Lower leg skin (tissue), 3 donors: ENCODE data around the gene LRFN2.

Source experiments
- POLR2A ChIP-seq, 2 donors: fragments of 450-650 bp; IDR thresholded peaks; one replicate each; pipeline ENCODE4 v1.6.1; 2016 to 2017; ENCODE audit warnings: antibody characterized with exemption in 2 of 2, mild to moderate bottlenecking in 1 of 2, moderate library complexity in 1 of 2
- TF ChIP-seq, protein P1 (sequence below), 3 donors: fragments of 450-650 bp; IDR thresholded peaks; one replicate each; pipeline ENCODE4 v1.5.1; 2016; ENCODE audit warnings: antibody characterized with exemption in 3 of 3, mild to moderate bottlenecking in 3 of 3, moderate library complexity in 2 of 3

DNA sequence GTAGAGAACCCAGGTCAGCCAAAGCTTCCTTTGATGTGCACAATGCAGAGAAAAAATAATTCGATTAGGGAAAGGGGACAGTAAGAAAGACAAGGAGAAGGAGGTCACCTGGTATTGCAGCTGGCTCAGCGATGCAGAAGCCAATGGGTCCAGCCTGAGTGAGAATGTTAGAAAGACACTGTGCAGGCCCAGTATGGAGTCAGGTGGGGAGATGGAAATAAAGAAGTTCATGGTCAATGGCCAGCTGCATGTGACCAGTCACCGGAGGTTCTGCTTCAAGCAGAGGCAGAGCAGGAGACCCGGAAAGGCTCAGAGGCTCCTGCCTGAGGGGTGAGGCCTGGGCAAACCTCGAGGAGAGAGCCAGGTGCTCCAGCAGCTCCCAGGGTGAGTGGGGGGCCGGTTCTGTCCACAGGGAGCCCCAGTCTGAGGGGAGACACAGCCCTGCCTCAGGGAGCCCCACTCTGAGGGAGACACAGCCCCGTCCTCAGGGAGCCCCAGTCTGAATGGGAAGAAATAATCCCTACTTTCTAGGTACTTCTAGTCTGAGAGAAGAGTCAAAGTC, 51.3 kb downstream of the LRFN2 start:
- TF ChIP-seq, protein P1, sequence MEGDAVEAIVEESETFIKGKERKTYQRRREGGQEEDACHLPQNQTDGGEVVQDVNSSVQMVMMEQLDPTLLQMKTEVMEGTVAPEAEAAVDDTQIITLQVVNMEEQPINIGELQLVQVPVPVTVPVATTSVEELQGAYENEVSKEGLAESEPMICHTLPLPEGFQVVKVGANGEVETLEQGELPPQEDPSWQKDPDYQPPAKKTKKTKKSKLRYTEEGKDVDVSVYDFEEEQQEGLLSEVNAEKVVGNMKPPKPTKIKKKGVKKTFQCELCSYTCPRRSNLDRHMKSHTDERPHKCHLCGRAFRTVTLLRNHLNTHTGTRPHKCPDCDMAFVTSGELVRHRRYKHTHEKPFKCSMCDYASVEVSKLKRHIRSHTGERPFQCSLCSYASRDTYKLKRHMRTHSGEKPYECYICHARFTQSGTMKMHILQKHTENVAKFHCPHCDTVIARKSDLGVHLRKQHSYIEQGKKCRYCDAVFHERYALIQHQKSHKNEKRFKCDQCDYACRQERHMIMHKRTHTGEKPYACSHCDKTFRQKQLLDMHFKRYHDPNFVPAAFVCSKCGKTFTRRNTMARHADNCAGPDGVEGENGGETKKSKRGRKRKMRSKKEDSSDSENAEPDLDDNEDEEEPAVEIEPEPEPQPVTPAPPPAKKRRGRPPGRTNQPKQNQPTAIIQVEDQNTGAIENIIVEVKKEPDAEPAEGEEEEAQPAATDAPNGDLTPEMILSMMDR (IDR thresholded peaks at IDR 0.05), result no peak
- no peak for TF ChIP-seq POLR2A (IDR thresholded peaks at IDR 0.05)
